Upper lobe of left lung (tissue), 4 donors: Measurements from ENCODE around the gene LCK.

Experiments
- CTCF ChIP-seq, 6 experiments: fragments of 450-650 bp in 4 of 6; fragments of 200-600 bp in 2 of 6; sonication (generic) in 2 of 6; IDR thresholded peaks; one replicate each; pipeline ENCODE4 v1.5.1; 2016 to 2019; ENCODE audit warnings: antibody characterized with exemption in 6 of 6
- EP300 ChIP-seq, 4 donors: sonication (generic); formaldehyde crosslinking; IDR thresholded peaks; one replicate each; pipeline ENCODE4 v1.5.1; 2017; ENCODE audit warnings: antibody characterized with exemption in 4 of 4, control low read depth in 2 of 4
- POLR2A ChIP-seq, 4 donors: fragments of 450-650 bp; IDR thresholded peaks; one replicate each; pipeline ENCODE4 v1.5.1; 2016 to 2017; ENCODE audit warnings: antibody characterized with exemption in 4 of 4, mild to moderate bottlenecking in 2 of 4
- POLR2AphosphoS5 ChIP-seq, 2 donors: sonication (generic); formaldehyde crosslinking; IDR thresholded peaks; one replicate each; pipeline ENCODE4 v1.5.1; 2017; ENCODE audit warnings: antibody characterized with exemption in 2 of 2

GRCh38 chr1:32216566-32216965 lies 34.5 kb upstream of the LCK start:
- TF ChIP-seq CTCF (IDR thresholded peaks at IDR 0.05): no peak
- no peak for TF ChIP-seq POLR2AphosphoS5 (IDR thresholded peaks at IDR 0.05)
- TF ChIP-seq POLR2A (IDR thresholded peaks at IDR 0.05): no peak
- TF ChIP-seq EP300 (IDR thresholded peaks at IDR 0.05): no peak
